Activated T-helper 1 cell treated with Interleukin-2 at 50 U/mL for 16 hours (primary cell): Measurements from ENCODE around the gene CCSER1.
"Not testable (repeated sequence)": the region's sequence is repeated elsewhere in the genome, so short reads cannot be mapped to it uniquely, and the experiment has no call there.

Experiments
- DNase-seq: peaks from one replicate; pipeline ENCODE4 v3.0.0-alpha.2; 2020; ENCODE audit warnings: low read depth

The CCSER1 gene

DNA sequence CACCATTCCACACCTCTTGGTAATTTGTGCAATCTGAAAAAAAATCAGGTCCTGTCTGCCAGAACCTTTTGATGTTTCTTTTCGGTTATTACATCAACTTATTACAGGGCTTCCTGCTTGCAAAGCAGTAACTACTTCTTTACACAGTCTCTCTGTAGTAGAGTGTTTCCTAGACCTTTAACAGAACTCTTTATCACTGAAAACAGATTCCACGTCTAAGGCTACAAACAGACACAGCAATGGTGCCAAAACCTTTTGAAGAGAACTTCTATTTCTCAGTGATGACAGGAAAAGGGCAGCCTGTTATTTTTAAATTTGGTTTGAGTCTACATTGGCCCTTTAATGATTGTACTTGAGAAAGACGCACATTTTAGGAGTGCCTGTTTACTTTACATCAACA lies 1463.1 kb downstream of the CCSER1 start:
- DNase-seq, result no peak

DNA sequence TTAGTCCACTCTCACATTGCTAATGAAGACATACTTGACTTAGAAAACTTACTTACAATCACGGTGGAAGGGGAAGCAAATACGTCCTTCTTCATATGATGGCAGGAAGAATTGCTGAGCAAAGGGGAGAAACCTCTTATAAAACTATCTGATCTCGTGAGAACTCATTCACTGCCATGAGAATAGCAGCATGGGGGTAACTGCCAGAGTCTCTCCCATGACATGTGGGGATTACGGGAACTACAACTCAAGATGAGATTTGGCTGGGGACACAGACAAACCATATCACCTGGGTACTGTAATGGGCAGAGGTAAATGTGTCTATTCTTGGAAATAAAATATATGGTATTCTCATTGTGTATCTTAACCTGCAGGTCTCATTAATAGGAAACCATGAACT lies 1464.9 kb downstream of the CCSER1 start:
- DNase-seq, result no peak

DNA sequence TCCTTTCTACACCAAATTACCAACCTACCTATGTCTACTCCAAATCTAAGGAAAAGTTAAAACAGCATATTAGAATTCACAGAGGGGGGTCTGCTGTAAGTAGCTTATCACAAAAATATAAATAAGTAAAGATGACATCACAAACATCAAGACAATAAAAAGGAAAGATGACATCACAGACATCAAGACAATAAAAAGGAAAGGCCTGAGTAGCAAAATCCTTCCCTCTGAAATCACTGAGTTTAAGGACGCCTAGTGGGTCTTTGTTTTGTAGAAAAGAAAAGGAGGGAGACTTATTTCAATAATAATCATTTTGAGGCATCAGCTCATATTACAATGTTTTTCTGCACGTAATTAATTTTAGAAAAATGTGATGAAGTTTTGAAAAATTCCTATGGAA lies 1469.5 kb downstream of the CCSER1 start:
- DNase-seq, result no peak

GRCh38 chr4:91598696-91599095 lies 1471.5 kb downstream of the CCSER1 start:
- no peak for DNase-seq

GRCh38 chr4:91600301-91600700 lies 1473.1 kb downstream of the CCSER1 start:
- no peak for DNase-seq

GRCh38 chr4:91601401-91601800 lies 1474.2 kb downstream of the CCSER1 start:
- no peak for DNase-seq

- DNase-seq, result no peak
Measured at GRCh38 chr4:91611782-91612181, 1484.6 kb downstream of the CCSER1 start.

DNA sequence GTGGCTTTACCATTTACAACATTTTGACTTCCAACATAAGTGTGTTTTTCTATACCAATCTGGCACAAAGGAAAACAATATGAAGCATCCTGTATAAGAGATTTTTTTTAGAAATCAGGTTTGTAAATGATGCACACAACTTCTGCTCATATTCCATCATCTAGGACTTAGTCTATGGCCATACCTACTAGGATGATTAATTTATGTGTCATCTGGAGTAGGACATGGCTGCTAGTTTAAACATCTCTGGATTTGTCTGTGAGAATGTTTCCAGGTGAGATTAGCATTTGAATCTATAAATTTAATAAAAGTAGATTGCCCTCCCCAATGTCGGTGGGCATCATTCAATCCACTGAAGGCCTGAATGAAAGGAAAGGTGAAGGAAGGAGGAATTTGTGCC lies 1493.8 kb downstream of the CCSER1 start:
- no peak for DNase-seq

DNA sequence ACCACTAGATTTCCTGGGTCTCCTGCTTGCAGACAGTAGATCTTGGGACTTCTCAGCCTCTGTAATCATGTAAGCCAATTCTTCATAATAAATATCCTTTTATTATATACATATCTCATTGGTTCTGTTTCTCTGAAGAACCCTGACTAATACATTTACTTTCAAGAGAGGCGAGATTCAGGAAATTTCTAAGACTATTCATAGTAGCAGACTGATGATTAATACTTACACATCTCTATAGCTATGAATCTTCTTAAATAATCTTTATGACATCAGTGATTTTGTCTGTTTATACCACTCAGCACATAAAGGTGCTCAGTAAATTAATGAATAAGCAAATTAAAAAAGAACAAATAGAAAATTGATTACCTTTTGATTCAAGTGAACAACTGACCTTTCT lies 1494.3 kb downstream of the CCSER1 start:
- no peak for DNase-seq

- no peak for DNase-seq
Measured at GRCh38 chr4:91622925-91623602, 1495.9 kb downstream of the CCSER1 start.

GRCh38 chr4:91623603-91623967 lies 1496.4 kb downstream of the CCSER1 start:
- not testable (repeated sequence) for DNase-seq

- DNase-seq, result no peak
Measured at GRCh38 chr4:91630054-91630453, 1502.9 kb downstream of the CCSER1 start.

GRCh38 chr4:91630764-91631163 lies 1503.6 kb downstream of the CCSER1 start:
- DNase-seq, result no peak

GRCh38 chr4:91631335-91631734 lies 1504.1 kb downstream of the CCSER1 start:
- no peak for DNase-seq

DNA sequence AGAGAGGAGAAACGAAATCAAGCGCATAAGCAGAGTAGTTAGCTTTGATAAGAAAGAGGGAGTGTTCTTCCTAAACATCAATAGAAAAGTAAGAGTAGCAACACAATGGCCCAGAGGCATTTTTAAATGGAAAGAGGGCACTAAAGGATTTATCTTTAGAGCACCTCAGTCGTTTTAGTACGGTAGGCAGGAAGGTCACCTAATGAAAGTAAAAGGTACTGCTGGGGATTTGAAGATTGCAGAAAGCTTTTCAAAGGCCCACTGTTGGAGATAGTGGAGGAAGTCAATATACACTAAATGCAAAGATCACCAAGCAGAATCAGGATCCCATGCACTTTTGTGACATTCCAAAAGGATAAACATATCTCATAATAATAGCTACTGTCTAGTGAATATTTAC lies 1508.9 kb downstream of the CCSER1 start:
- no peak for DNase-seq
